T-cell (primary cell): ENCODE results near the gene MIGA1. TPM values are rescaled to one million over a fixed set of nuclear protein-coding genes. Genes with fewer than 3 reads are reported as not detected.
"Not testable (repeated sequence)": the region's sequence is repeated elsewhere in the genome, so short reads cannot be mapped to it uniquely, and the experiment has no call there.

ENCODE experiments used
- ATAC-seq, 4 experiments: fragments of 200-7000 bp in 3 of 4; fragments of 150-1000 bp in 1 of 4; cut with Tn5 transposase; replicated peaks in 1 of 4; 1 replicate in 3 of 4; 2 replicates in 1 of 4; pipeline ENCODE4 v1.10.0; 2021; ENCODE audit warnings: moderate library complexity in 3 of 4, mild to moderate bottlenecking in 2 of 4, moderate number of reproducible peaks in 1 of 4
- CTCF ChIA-PET, 2 donors: fragments of 300-600 bp; sonication (Branson Sonifier 250); formaldehyde crosslinking; loops; one replicate each; lab custom pipeline; 2022; ENCODE audit warnings: antibody characterized with exemption in 2 of 2; lab: Charles Lee
- POLR2A ChIA-PET, 2 donors: fragments of 300-600 bp; sonication (Branson Sonifier 250); formaldehyde crosslinking; loops; one replicate each; lab custom pipeline; 2022; ENCODE audit warnings: antibody characterized with exemption in 2 of 2; lab: Charles Lee
- DNase-seq, 35 experiments: peaks; one replicate each; pipeline versions ENCODE4 v3.0.0 to v3.0.0-alpha.2; 2013 to 2023
- H3K27ac ChIP-seq: one replicate; pipeline ENCODE4 v1.5.1; 2013; ENCODE audit warnings: low read length
- H3K27me3 ChIP-seq, 2 experiments: replicated peaks in 1 of 2; 1 replicate in 1 of 2; 2 replicates in 1 of 2; pipeline versions ENCODE4 v1.6.1 to v1.7.0; 2013; ENCODE audit warnings: low read length in 1 of 2, mixed read lengths in 1 of 2; ENCODE audit not compliant: control insufficient read depth in 2 of 2, insufficient read depth in 2 of 2; ENCODE audit errors: extremely low read depth in 1 of 2
- H3K36me3 ChIP-seq, 2 donors: 1 replicate in 1 of 2; 2 replicates in 1 of 2; pipeline versions ENCODE4 v1.6.1 to v1.7.0; 2013; ENCODE audit warnings: low read length in 1 of 2; ENCODE audit not compliant: control insufficient read depth in 2 of 2, insufficient read depth in 1 of 2; ENCODE audit errors: extremely low read depth in 1 of 2
- H3K4me1 ChIP-seq, 2 experiments: 1 replicate in 1 of 2; 2 replicates in 1 of 2; pipeline versions ENCODE4 v1.6.1 to v1.7.0; 2013; ENCODE audit warnings: low read length in 2 of 2, mixed read lengths in 1 of 2; ENCODE audit not compliant: insufficient read depth in 2 of 2, control insufficient read depth in 1 of 2; ENCODE audit errors: extremely low read depth in 1 of 2
- H3K4me3 ChIP-seq, 2 donors: 1 replicate in 1 of 2; 2 replicates in 1 of 2; pipeline versions ENCODE4 v1.5.1 to v1.7.0; 2013; ENCODE audit warnings: mild to moderate bottlenecking in 2 of 2, low read length in 1 of 2, moderate library complexity in 1 of 2; ENCODE audit not compliant: control insufficient read depth in 1 of 2; ENCODE audit errors: extremely low read depth in 1 of 2
- H3K9me3 ChIP-seq: 2 replicates; pipeline ENCODE4 v1.7.0; 2013
- H3K27ac Mint-ChIP-seq, 2 donors: one replicate each; pipeline ENCODE4 v1.8.0; 2020 to 2021; ENCODE audit warnings: mild to moderate bottlenecking in 2 of 2, mixed read lengths in 2 of 2
- H3K27me3 Mint-ChIP-seq, 2 donors: one replicate each; pipeline ENCODE4 v1.8.0; 2021 to 2022; ENCODE audit warnings: mixed read lengths in 2 of 2
- H3K36me3 Mint-ChIP-seq: one replicate; pipeline ENCODE4 v1.8.0; 2021; ENCODE audit warnings: mixed read lengths
- H3K4me1 Mint-ChIP-seq, 3 donors: one replicate each; pipeline ENCODE4 v1.8.0; 2020 to 2022; ENCODE audit warnings: mixed read lengths in 3 of 3, mild to moderate bottlenecking in 1 of 3
- H3K4me3 Mint-ChIP-seq, 3 donors: one replicate each; pipeline ENCODE4 v1.8.0; 2020 to 2022; ENCODE audit warnings: mild to moderate bottlenecking in 3 of 3, mixed read lengths in 3 of 3, moderate library complexity in 3 of 3
- H3K9me3 Mint-ChIP-seq, 3 donors: one replicate each; pipeline ENCODE4 v1.8.0; 2020 to 2022; ENCODE audit warnings: mixed read lengths in 3 of 3
- WGBS: methylation state at CpG from one replicate; pipeline ENCODE4 v1.1.5; 2013; ENCODE audit warnings: missing lambda C conversion rate; ENCODE audit not compliant: insufficient coverage; 5-methylcytosine and 5-hydroxymethylcytosine counted together
- total RNA-seq, 35 experiments: library from RNA in 6 of 35; stranded (reverse) in 6 of 35; fragments of 120-200 nt in 1 of 35; gene quantifications; one replicate each; pipeline versions ENCODE4 v1.2.1 to v1.2.4 and lab custom pipeline; 2013 to 2026

MIGA1 gene
- total RNA-seq, 5 donors from 2014 or later (not counting 1 experiment from before 2014, with no cell fraction given): 14.9 to 17.7 (median 16.1) TPM

- peak in 1 of 35 experiments; percentile 25 for DNase-seq
- Histone ChIP-seq H3K36me3 (peaks cover 10 to 22% of the 10 kb centered on the region in 2 donors), H3K27me3 (no peaks in the 10 kb centered on the region), H3K9me3 (no peaks in the 10 kb centered on the region), H3K27ac (no peak overlapping the region), H3K4me3 (no peak overlapping the region), H3K4me1 (no peaks in the 10 kb centered on the region)
- no peak overlapping the region for H3K27ac Mint-ChIP-seq
- H3K36me3 Mint-ChIP-seq: peaks cover 44% of the 10 kb centered on the region
- POLR2A ChIA-PET: no interaction called here
- WGBS: 87% methylated on average over 6 of the region's 10 CpGs
- CTCF ChIA-PET: interaction anchor here in 1 of 2 donors (0.6 kb wide), 1 partner anchor 46 kb away, joined by 5 read pairs; the partner anchor contains the start of gene MIGA1
- H3K4me1 Mint-ChIP-seq: peaks cover 0 to 2% (median 0%) of the 10 kb centered on the region in 3 donors
- no peak overlapping the region for H3K4me3 Mint-ChIP-seq
- ATAC-seq: no peak
- no peaks in the 10 kb centered on the region for H3K9me3 Mint-ChIP-seq
- no peaks in the 10 kb centered on the region for H3K27me3 Mint-ChIP-seq
These were observed 45.8 kb downstream of the MIGA1 start for GRCh38 chr1:77825131-77825709.

GRCh38 chr1:77826851-77827250 lies 47.4 kb downstream of the MIGA1 start:
- H3K27ac ChIP-seq, H3K27me3 ChIP-seq, H3K27ac Mint-ChIP-seq, H3K9me3 Mint-ChIP-seq, H3K4me3 ChIP-seq, POLR2A ChIA-PET, H3K9me3 ChIP-seq, H3K4me1 ChIP-seq, ATAC-seq, H3K27me3 Mint-ChIP-seq, DNase-seq, H3K4me3 Mint-ChIP-seq, H3K4me1 Mint-ChIP-seq: not testable (repeated sequence)
- CTCF ChIA-PET: interaction anchor here (0.5 to 0.9 kb wide), 3 partner anchors 10 to 676 kb away, joined by 3 to 4 read pairs (median 3); no protein-coding TSS in a partner anchor
- peaks cover 39% of the 10 kb centered on the region for H3K36me3 Mint-ChIP-seq
- peaks cover 0 to 23% of the 10 kb centered on the region in 2 donors for H3K36me3 ChIP-seq
- WGBS: no CpG with 5 or more reads among the region's 8 CpGs

DNA sequence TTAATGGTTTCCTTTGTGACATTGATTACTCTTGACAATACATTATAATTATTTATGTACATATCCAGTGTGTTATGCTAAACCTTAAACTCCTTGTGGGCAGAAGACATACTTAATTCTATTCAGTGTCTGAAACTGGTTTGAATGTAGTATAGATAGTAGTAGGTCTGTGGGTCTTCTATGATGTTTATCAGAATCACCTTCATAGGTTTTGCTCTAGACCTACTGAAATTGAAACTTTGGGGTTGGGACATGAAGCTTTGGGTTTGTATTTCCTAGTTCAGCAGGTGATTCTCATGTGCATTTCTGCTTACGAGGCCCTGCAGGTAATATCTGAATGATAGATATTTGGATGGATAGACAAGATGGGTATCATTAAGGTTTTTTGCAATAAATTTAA lies 48.6 kb downstream of the MIGA1 start:
- H3K4me3 ChIP-seq: no peak overlapping the region
- H3K9me3 ChIP-seq: no peaks in the 10 kb centered on the region
- Mint-ChIP-seq H3K4me1 (peaks cover 5 to 9% (median 5%) of the 10 kb centered on the region in 3 donors), H3K9me3 (no peaks in the 10 kb centered on the region), H3K27ac (no peak overlapping the region), H3K4me3 (no peak overlapping the region), H3K27me3 (no peaks in the 10 kb centered on the region), H3K36me3 (peaks cover 44% of the 10 kb centered on the region)
- POLR2A ChIA-PET: interaction anchor here in 1 of 2 donors (0.6 kb wide), 1 partner anchor 68 kb away, joined by 4 read pairs; no protein-coding TSS in a partner anchor
- ATAC-seq: no peak
- no peaks in the 10 kb centered on the region for H3K27me3 ChIP-seq
- H3K4me1 ChIP-seq: no peaks in the 10 kb centered on the region
- no peak overlapping the region for H3K27ac ChIP-seq
- WGBS: no CpG with 5 or more reads among the region's 1 CpG
- CTCF ChIA-PET: interaction anchor here in 1 of 2 donors (1.3 kb wide), 1 partner anchor 9 kb away, joined by 3 read pairs; no protein-coding TSS in a partner anchor
- H3K36me3 ChIP-seq: peaks cover 0 to 20% of the 10 kb centered on the region in 2 donors
- no peak for DNase-seq

- no peak overlapping the region for H3K27ac Mint-ChIP-seq
- H3K36me3 Mint-ChIP-seq: peaks cover 49% of the 10 kb centered on the region
- no peaks in the 10 kb centered on the region for H3K9me3 Mint-ChIP-seq
These were observed 50.4 kb downstream of the MIGA1 start for GRCh38 chr1:77829851-77830250.

GRCh38 chr1:77830946-77831345 lies 51.5 kb downstream of the MIGA1 start:
- Histone ChIP-seq H3K4me1 (no peaks in the 10 kb centered on the region), H3K9me3 (no peaks in the 10 kb centered on the region), H3K36me3 (peaks cover 2 to 19% of the 10 kb centered on the region in 2 donors), H3K27me3 (no peaks in the 10 kb centered on the region), H3K27ac (no peak overlapping the region), H3K4me3 (no peak overlapping the region)
- WGBS: no CpG with 5 or more reads among the region's 3 CpGs
- Mint-ChIP-seq H3K27ac (no peak overlapping the region), H3K36me3 (peaks cover 47% of the 10 kb centered on the region), H3K4me3 (no peak overlapping the region), H3K27me3 (no peaks in the 10 kb centered on the region), H3K4me1 (peaks cover 5 to 9% (median 5%) of the 10 kb centered on the region in 3 donors), H3K9me3 (no peaks in the 10 kb centered on the region)
- no peak for DNase-seq
- POLR2A ChIA-PET: interaction anchor here in 1 of 2 donors (0.6 kb wide), 1 partner anchor 1638 kb away, joined by 4 read pairs; no protein-coding TSS in a partner anchor
- CTCF ChIA-PET: no interaction called here
- no peak for ATAC-seq

More at GRCh38 chr1:77829851-77830250, 50.4 kb downstream of the MIGA1 start:
- ATAC-seq: no peak
- peaks cover 0 to 21% of the 10 kb centered on the region in 2 donors for H3K36me3 ChIP-seq
- peaks cover 5 to 9% (median 5%) of the 10 kb centered on the region in 3 donors for H3K4me1 Mint-ChIP-seq
- no peaks in the 10 kb centered on the region for H3K4me1 ChIP-seq
- H3K27me3 Mint-ChIP-seq: no peaks in the 10 kb centered on the region
- H3K4me3 Mint-ChIP-seq: no peak overlapping the region
- H3K27me3 ChIP-seq: no peaks in the 10 kb centered on the region
- no CpG with 5 or more reads among the region's 1 CpG for WGBS
- H3K4me3 ChIP-seq: no peak overlapping the region
- no peak overlapping the region for H3K27ac ChIP-seq
- ChIA-PET CTCF (no interaction called here), POLR2A (no interaction called here)
- H3K9me3 ChIP-seq: no peaks in the 10 kb centered on the region
- no peak for DNase-seq

GRCh38 chr1:77831566-77831965 lies 52.1 kb downstream of the MIGA1 start:
- no peaks in the 10 kb centered on the region for H3K27me3 ChIP-seq
- Mint-ChIP-seq H3K36me3 (peaks cover 48% of the 10 kb centered on the region), H3K4me1 (peaks cover 5 to 9% (median 8%) of the 10 kb centered on the region in 3 donors), H3K4me3 (no peak overlapping the region), H3K27ac (no peak overlapping the region), H3K9me3 (no peaks in the 10 kb centered on the region), H3K27me3 (no peaks in the 10 kb centered on the region)
- ATAC-seq: no peak
- ChIA-PET POLR2A (no interaction called here), CTCF (no interaction called here)
- no peak for DNase-seq
- no peaks in the 10 kb centered on the region for H3K4me1 ChIP-seq
- H3K9me3 ChIP-seq: no peaks in the 10 kb centered on the region
- H3K27ac ChIP-seq: no peak overlapping the region
- H3K4me3 ChIP-seq: no peak overlapping the region
- H3K36me3 ChIP-seq: peaks cover 2 to 21% of the 10 kb centered on the region in 2 donors
- 100% methylated on average over 2 of the region's 4 CpGs for WGBS
